LHCN-M2 (cell line): ENCODE measurements around the gene NUMB. TPM values are rescaled to one million over a fixed set of nuclear protein-coding genes. Genes with fewer than 3 reads are reported as not detected.
A peak's percentile ranks its signal among the peaks of the same experiment; 100 is the strongest.
"Not testable (repeated sequence)": the region's sequence is repeated elsewhere in the genome, so short reads cannot be mapped to it uniquely, and the experiment has no call there.

Experiments used
- DNase-seq: peaks from one replicate; pipeline ENCODE4 v3.0.0-alpha.2; 2012; ENCODE audit warnings: low read depth
- total RNA-seq: library from RNA; depleted of rRNA; stranded (reverse); fragments of >200 nt; gene quantifications from 2 replicates; pipeline ENCODE4 v1.2.3, GENCODE V29; 2014

NUMB gene
- total RNA-seq, 1 experiment from 2014 or later: 33.3 TPM

GRCh38 chr14:73364559-73364958 is 93.8 kb downstream of the NUMB start:
- no peak for DNase-seq

- no peak for DNase-seq
Observed at GRCh38 chr14:73359445-73359844, 98.9 kb downstream of the NUMB start.

GRCh38 chr14:73358187-73358586 is 100.2 kb downstream of the NUMB start:
- DNase-seq: no peak

GRCh38 chr14:73349091-73349490 is 109.3 kb downstream of the NUMB start:
- not testable (repeated sequence) for DNase-seq

GRCh38 chr14:73344319-73344718 is 114.0 kb downstream of the NUMB start:
- no peak for DNase-seq

GRCh38 chr14:73342670-73343069 is 115.7 kb downstream of the NUMB start:
- DNase-seq: no peak

- DNase-seq: no peak
Observed at GRCh38 chr14:73339846-73340595, 118.3 kb downstream of the NUMB start.

- DNase-seq: no peak
Observed at GRCh38 chr14:73339206-73339605, 119.1 kb downstream of the NUMB start.

GRCh38 chr14:73338551-73338950 is 119.8 kb downstream of the NUMB start:
- no peak for DNase-seq

- DNase-seq: no peak
Observed at GRCh38 chr14:73333031-73333430, 125.3 kb downstream of the NUMB start.

- DNase-seq: no peak
Observed at GRCh38 chr14:73325630-73326299, 132.6 kb downstream of the NUMB start.

- DNase-seq: no peak
Observed at GRCh38 chr14:73325063-73325462, 133.3 kb downstream of the NUMB start.

GRCh38 chr14:73324533-73324932 is 133.8 kb downstream of the NUMB start:
- DNase-seq: no peak

GRCh38 chr14:73323896-73324399 is 134.4 kb downstream of the NUMB start:
- no peak for DNase-seq

GRCh38 chr14:73313151-73313550 is 145.2 kb downstream of the NUMB start:
- DNase-seq: no peak

GRCh38 chr14:73312687-73313086 is 145.7 kb downstream of the NUMB start:
- no peak for DNase-seq

- DNase-seq: no peak
Observed at GRCh38 chr14:73311708-73312030, 146.7 kb downstream of the NUMB start.

GRCh38 chr14:73309207-73309606 is 149.1 kb downstream of the NUMB start:
- DNase-seq: not testable (repeated sequence)

- DNase-seq: no peak
Observed at GRCh38 chr14:73307261-73307660, 151.1 kb downstream of the NUMB start.

GRCh38 chr14:73305499-73305898 is 152.8 kb downstream of the NUMB start:
- DNase-seq: no peak

- peak; percentile 33 for DNase-seq
Observed at GRCh38 chr14:73295198-73295796, 163.0 kb downstream of the NUMB start.
